ENCODE data around the gene ZNF888. TPM values are rescaled to one million over a fixed set of nuclear protein-coding genes. Genes with fewer than 3 reads are reported as not detected.

Gene ZNF888
- total and polyA plus RNA-seq, 2 donors (not counting 1 experiment from before 2014, with no cell fraction given) = 2.7 to 15.6 TPM

DNA sequence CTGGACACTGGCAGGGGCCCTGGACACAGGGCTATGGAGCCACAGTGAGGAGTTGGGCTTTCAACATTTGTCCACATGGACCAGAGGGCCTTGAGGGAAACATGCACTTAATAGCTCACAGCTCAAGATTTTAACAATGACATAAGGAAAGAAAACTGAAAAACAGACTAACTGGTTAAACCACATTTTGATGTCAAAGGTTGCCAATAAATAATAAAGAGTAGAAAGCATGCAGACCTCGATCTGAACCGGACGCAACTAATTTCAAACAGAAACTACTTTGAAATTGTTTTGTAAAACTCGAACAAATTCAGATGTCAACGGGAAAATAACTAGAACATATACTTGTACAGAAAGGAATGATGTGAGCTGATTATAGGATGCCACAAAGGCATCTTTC lies 15.5 kb upstream of the ZNF888 start:
- H3K9me3 Mint-ChIP-seq (ENCODE audit: insufficient read depth) = no peaks in the 10 kb centered on the region
- Histone ChIP-seq H3K4me3 (ENCODE audit: control extremely low read depth in 1 of 5, extremely low read depth in 1 of 5, insufficient read depth in 1 of 5, low read depth in 2 of 5, low read length in 4 of 5) (no peak overlapping the region), H3K4me1 (ENCODE audit: control insufficient read depth in 2 of 2, insufficient read depth in 2 of 2, low read length in 2 of 2) (peaks cover 9 to 20% of the 10 kb centered on the region in 2 donors), H3K79me2 (ENCODE audit: control insufficient read depth, insufficient read depth, low read length) (peaks cover 50% of the 10 kb centered on the region), H3K4me2 (replicated peaks; ENCODE audit: low read depth, low read length, poor library complexity, severe bottlenecking) (no peak overlapping the region), H4K20me1 (ENCODE audit: control insufficient read depth, insufficient read depth, low read length, poor library complexity, severe bottlenecking) (no peaks in the 10 kb centered on the region), H3K9me3 (ENCODE audit: control extremely low read depth in 1 of 3, control insufficient read depth in 2 of 3, insufficient read depth in 1 of 3, low read length in 2 of 3) (peaks cover 0 to 33% (median 0%) of the 10 kb centered on the region in 3 donors), H3K27ac (ENCODE audit: low read length in 2 of 2) (no peak overlapping the region), H3K36me3 (replicated peaks in 1 of 2; ENCODE audit: control extremely low read depth in 1 of 2, control insufficient read depth in 1 of 2, extremely low read depth in 1 of 2, insufficient read depth in 2 of 2, low read length in 1 of 2) (peaks cover 0 to 2% of the 10 kb centered on the region in 2 experiments), H2AFZ (ENCODE audit: insufficient read depth, low read depth, low read length, poor library complexity, severe bottlenecking) (no peak overlapping the region), H3K27me3 (replicated peaks in 1 of 4; ENCODE audit: control extremely low read depth in 1 of 4, control insufficient read depth in 3 of 4, insufficient read depth in 4 of 4, low read length in 3 of 4) (no peaks in the 10 kb centered on the region), H3K9ac (ENCODE audit: low read length) (no peak overlapping the region)
- ATAC-seq (ENCODE audit: low read depth) (no peak), DNase-seq (no peak)
- POLR2A ChIA-PET = interaction anchor here (0.7 kb wide), 1 partner anchor 813 kb away, joined by 9 read pairs; no protein-coding TSS in a partner anchor
- H3K27me3 Mint-ChIP-seq = no peaks in the 10 kb centered on the region
- intact Hi-C loops (cut with micrococcal nuclease) = no loop called here
- no CpG with 5 or more reads among the region's 5 CpGs for WGBS (ENCODE audit: insufficient coverage)
- H3K27ac Mint-ChIP-seq = no peak overlapping the region
- TF ChIP-seq EZH2 (IDR thresholded peaks at IDR 0.05; ENCODE audit: borderline replicate concordance, insufficient read depth, low read depth, low read length, poor library complexity, severe bottlenecking) = no peak
- TF ChIP-seq CTCF (IDR thresholded peaks at IDR 0.05) = no peak
- no peak overlapping the region for H3K4me3 Mint-ChIP-seq
- CTCF ChIA-PET = no interaction called here
- peaks cover 44% of the 10 kb centered on the region for H3K4me1 Mint-ChIP-seq

DNA sequence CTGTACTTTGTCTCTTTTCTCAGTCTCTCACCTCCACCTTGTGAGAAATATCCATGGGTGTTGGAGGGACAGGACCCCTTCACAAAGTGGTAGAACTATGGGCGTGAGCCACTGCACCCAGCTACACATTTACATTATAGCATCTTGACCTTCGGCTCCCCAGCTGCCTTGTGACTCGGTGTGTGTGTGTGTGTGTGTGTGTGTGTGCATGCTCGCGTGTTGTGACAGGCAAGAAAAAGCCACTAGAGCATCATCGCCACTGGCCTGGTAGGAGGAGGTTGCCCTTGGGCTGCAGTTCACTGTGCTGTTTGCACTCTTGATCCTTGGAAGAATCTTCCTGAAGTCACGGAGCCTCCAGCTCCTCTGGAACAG lies 13.7 kb upstream of the ZNF888 start:
- H3K27ac Mint-ChIP-seq = no peak overlapping the region
- no peaks in the 10 kb centered on the region for H3K9me3 Mint-ChIP-seq (ENCODE audit: insufficient read depth)
- intact Hi-C loops (cut with micrococcal nuclease) = no loop called here
- no peaks in the 10 kb centered on the region for H3K27me3 Mint-ChIP-seq
- no peak overlapping the region for H3K4me3 Mint-ChIP-seq
- ChIA-PET CTCF (interaction anchor here (0.6 kb wide), 1 partner anchor 747 kb away, joined by 3 read pairs; the partner anchor contains the start of gene PPP2R1A), POLR2A (no interaction called here)
- H2AFZ ChIP-seq (ENCODE audit: insufficient read depth, low read depth, low read length, poor library complexity, severe bottlenecking) = no peak overlapping the region
- DNase-seq (no peak), ATAC-seq (ENCODE audit: low read depth) (no peak)
- H3K27me3 ChIP-seq (replicated peaks in 1 of 4; ENCODE audit: control extremely low read depth in 1 of 4, control insufficient read depth in 3 of 4, insufficient read depth in 4 of 4, low read length in 3 of 4) = no peaks in the 10 kb centered on the region
- peaks cover 0 to 47% (median 0%) of the 10 kb centered on the region in 3 donors for H3K9me3 ChIP-seq (ENCODE audit: control extremely low read depth in 1 of 3, control insufficient read depth in 2 of 3, insufficient read depth in 1 of 3, low read length in 2 of 3)
- H3K4me1 Mint-ChIP-seq = peaks cover 37% of the 10 kb centered on the region
- no peak overlapping the region for H3K4me2 ChIP-seq (replicated peaks; ENCODE audit: low read depth, low read length, poor library complexity, severe bottlenecking)
- TF ChIP-seq CTCF (IDR thresholded peaks at IDR 0.05) (no peak), EZH2 (IDR thresholded peaks at IDR 0.05; ENCODE audit: borderline replicate concordance, insufficient read depth, low read depth, low read length, poor library complexity, severe bottlenecking) (no peak)
- H3K36me3 ChIP-seq (replicated peaks in 1 of 2; ENCODE audit: control extremely low read depth in 1 of 2, control insufficient read depth in 1 of 2, extremely low read depth in 1 of 2, insufficient read depth in 2 of 2, low read length in 1 of 2) = peaks cover 0 to 2% of the 10 kb centered on the region in 2 experiments
- H3K4me3 ChIP-seq (ENCODE audit: control extremely low read depth in 1 of 5, extremely low read depth in 1 of 5, insufficient read depth in 1 of 5, low read depth in 2 of 5, low read length in 4 of 5) = no peak overlapping the region
- peaks cover 9 to 13% of the 10 kb centered on the region in 2 donors for H3K4me1 ChIP-seq (ENCODE audit: control insufficient read depth in 2 of 2, insufficient read depth in 2 of 2, low read length in 2 of 2)
- H3K9ac ChIP-seq (ENCODE audit: low read length) = no peak overlapping the region
- peaks cover 41% of the 10 kb centered on the region for H3K79me2 ChIP-seq (ENCODE audit: control insufficient read depth, insufficient read depth, low read length)
- H3K27ac ChIP-seq (ENCODE audit: low read length in 2 of 2) = no peak overlapping the region
- 94% methylated on average over 3 of the region's 7 CpGs for WGBS (ENCODE audit: insufficient coverage)
- H4K20me1 ChIP-seq (ENCODE audit: control insufficient read depth, insufficient read depth, low read length, poor library complexity, severe bottlenecking) = no peaks in the 10 kb centered on the region

All from B cell (primary cell).